ENCODE results near the gene GPC6. TPM values are rescaled to one million over a fixed set of nuclear protein-coding genes. Genes with fewer than 3 reads are reported as not detected.

GPC6 gene
- total RNA-seq, 4 donors from 2014 or later: 6.7 to 67.2 (median 11.1) TPM

DNA sequence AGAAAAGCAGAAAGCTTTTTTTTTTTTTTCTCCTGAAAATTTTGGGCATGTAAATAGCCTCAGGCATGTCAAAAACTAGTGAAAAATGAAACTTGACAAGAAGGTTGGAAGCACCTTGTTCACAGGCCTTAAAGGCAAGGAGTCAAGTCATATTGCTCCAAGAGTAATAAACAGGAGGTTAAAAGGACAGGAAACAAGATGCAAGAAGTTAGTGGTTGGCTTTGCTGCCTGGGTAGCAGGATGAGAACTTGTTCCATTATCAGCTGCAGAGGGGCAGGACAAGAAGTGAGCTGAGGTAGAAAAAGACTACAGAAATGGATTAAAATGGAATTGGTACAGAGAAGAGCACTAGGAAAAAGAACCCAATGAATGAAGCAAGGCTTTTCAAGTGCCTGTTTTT is 1010.3 kb downstream of the GPC6 start:
- Histone ChIP-seq H3K36me3 (no peaks in the 10 kb centered on the region), H3K4me3 (no peak overlapping the region), H3K9me3 (no peaks in the 10 kb centered on the region), H3K4me1 (no peaks in the 10 kb centered on the region), H3K27me3 (no peaks in the 10 kb centered on the region), H3K27ac (no peak overlapping the region)
- intact Hi-C loops (cut with DNase I; ENCODE audit: low total_unique reads): no loop called here
- no peak for DNase-seq
- no peak for TF ChIP-seq POLR2A (IDR thresholded peaks at IDR 0.05)
- TF ChIP-seq, protein P1, sequence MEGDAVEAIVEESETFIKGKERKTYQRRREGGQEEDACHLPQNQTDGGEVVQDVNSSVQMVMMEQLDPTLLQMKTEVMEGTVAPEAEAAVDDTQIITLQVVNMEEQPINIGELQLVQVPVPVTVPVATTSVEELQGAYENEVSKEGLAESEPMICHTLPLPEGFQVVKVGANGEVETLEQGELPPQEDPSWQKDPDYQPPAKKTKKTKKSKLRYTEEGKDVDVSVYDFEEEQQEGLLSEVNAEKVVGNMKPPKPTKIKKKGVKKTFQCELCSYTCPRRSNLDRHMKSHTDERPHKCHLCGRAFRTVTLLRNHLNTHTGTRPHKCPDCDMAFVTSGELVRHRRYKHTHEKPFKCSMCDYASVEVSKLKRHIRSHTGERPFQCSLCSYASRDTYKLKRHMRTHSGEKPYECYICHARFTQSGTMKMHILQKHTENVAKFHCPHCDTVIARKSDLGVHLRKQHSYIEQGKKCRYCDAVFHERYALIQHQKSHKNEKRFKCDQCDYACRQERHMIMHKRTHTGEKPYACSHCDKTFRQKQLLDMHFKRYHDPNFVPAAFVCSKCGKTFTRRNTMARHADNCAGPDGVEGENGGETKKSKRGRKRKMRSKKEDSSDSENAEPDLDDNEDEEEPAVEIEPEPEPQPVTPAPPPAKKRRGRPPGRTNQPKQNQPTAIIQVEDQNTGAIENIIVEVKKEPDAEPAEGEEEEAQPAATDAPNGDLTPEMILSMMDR (IDR thresholded peaks at IDR 0.05): no peak

- H3K36me3 ChIP-seq: no peaks in the 10 kb centered on the region
- no peaks in the 10 kb centered on the region for H3K27me3 ChIP-seq
- H3K27ac ChIP-seq: no peak overlapping the region
- no peaks in the 10 kb centered on the region for H3K4me1 ChIP-seq
- H3K9me3 ChIP-seq: no peaks in the 10 kb centered on the region
- no peak overlapping the region for H3K4me3 ChIP-seq
- TF ChIP-seq, protein P1 (IDR thresholded peaks at IDR 0.05): no peak
- no peak for TF ChIP-seq POLR2A (IDR thresholded peaks at IDR 0.05)
- intact Hi-C loops (cut with DNase I; ENCODE audit: low total_unique reads): no loop called here
- DNase-seq: no peak
Measured at GRCh38 chr13:94239135-94239534, 1012.5 kb downstream of the GPC6 start.

- intact Hi-C loops (cut with DNase I; ENCODE audit: low total_unique reads): no loop called here
- Histone ChIP-seq H3K27me3 (peaks cover 0 to 3% of the 10 kb centered on the region in 2 donors), H3K27ac (no peak overlapping the region), H3K4me3 (no peak overlapping the region), H3K36me3 (no peaks in the 10 kb centered on the region), H3K4me1 (no peaks in the 10 kb centered on the region), H3K9me3 (no peaks in the 10 kb centered on the region)
- TF ChIP-seq POLR2A (IDR thresholded peaks at IDR 0.05): no peak
- TF ChIP-seq, protein P1 (IDR thresholded peaks at IDR 0.05): no peak
- DNase-seq: no peak
Measured at GRCh38 chr13:94242554-94242953, 1015.9 kb downstream of the GPC6 start.

- intact Hi-C loops (cut with DNase I; ENCODE audit: low total_unique reads): no loop called here
- Histone ChIP-seq H3K4me1 (no peaks in the 10 kb centered on the region), H3K9me3 (no peaks in the 10 kb centered on the region), H3K27ac (no peak overlapping the region), H3K4me3 (no peak overlapping the region), H3K36me3 (no peaks in the 10 kb centered on the region), H3K27me3 (peaks cover 0 to 3% of the 10 kb centered on the region in 2 donors)
- no peak for DNase-seq
- no peak for TF ChIP-seq POLR2A (IDR thresholded peaks at IDR 0.05)
- TF ChIP-seq, protein P1 (IDR thresholded peaks at IDR 0.05): no peak
Measured at GRCh38 chr13:94243551-94243950, 1016.9 kb downstream of the GPC6 start.

DNA sequence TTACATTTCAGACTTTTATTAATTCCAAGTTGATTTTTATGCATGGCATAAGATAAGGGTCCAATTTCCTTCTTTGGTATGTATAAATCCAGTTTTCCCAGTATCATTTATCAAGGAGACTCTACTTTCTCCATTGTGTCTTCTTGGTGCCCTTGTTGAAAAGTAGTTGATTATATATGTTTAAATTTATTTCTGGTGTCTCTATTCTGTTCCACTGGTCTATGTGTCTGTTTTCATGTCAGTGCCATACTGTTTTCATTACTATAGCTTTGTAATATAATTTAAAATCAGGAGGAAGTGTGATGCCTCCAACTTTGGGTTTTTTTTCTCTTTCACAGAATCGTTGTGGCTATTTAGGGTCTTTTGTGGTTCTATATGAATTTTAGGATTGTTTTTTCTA is 1019.9 kb downstream of the GPC6 start:
- no peak overlapping the region for H3K4me3 ChIP-seq
- H3K36me3 ChIP-seq: no peaks in the 10 kb centered on the region
- H3K27me3 ChIP-seq: peaks cover 0 to 3% of the 10 kb centered on the region in 2 donors
- H3K4me1 ChIP-seq: no peaks in the 10 kb centered on the region
- intact Hi-C loops (cut with DNase I; ENCODE audit: low total_unique reads): no loop called here
- no peak for DNase-seq
- no peaks in the 10 kb centered on the region for H3K9me3 ChIP-seq
- TF ChIP-seq, protein P1 (IDR thresholded peaks at IDR 0.05): no peak
- TF ChIP-seq POLR2A (IDR thresholded peaks at IDR 0.05): no peak
- no peak overlapping the region for H3K27ac ChIP-seq

Measured in uterus (tissue), 4 donors.